ENCODE data around the gene LARP4B.

The LARP4B gene

DNA sequence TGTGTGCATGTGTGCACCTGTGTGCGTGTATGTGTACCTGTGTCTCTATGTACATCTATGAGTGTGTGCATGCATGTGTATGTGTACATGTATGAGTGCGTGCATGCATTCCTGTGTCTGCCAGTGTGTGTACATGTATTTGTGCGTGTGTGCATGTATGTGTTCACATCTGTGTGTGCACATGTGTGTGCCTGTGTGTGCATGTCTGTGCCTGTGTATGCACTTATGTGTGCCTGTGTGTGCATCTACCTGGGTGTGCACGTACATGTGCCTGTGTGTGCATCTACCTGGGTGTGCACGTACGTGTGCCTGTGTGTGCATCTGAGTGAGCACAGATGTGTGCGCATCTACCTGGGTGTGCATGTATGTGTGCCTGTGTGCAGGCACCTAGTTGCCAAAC is 139.9 kb downstream of the LARP4B start:
- Histone ChIP-seq H3K27me3 (ENCODE audit: control insufficient read depth, insufficient read depth, low read length, poor library complexity, severe bottlenecking) (no peaks in the 10 kb centered on the region), H3K36me3 (ENCODE audit: control insufficient read depth, insufficient read depth, low read length) (no peaks in the 10 kb centered on the region), H3K4me3 (ENCODE audit: insufficient read depth, low read depth, low read length) (no peak overlapping the region), H3K9me3 (ENCODE audit: control insufficient read depth, low read length) (peaks cover 5% of the 10 kb centered on the region), H3K27ac (ENCODE audit: insufficient read depth, low read depth, low read length, poor library complexity, severe bottlenecking) (no peak overlapping the region), H3K4me1 (ENCODE audit: control insufficient read depth, insufficient read depth, low read length) (no peaks in the 10 kb centered on the region)
- WGBS, 2 experiments, result 97% methylated on average over 7 of the region's 7 CpGs

GRCh38 chr10:790821-791551 is 140.5 kb downstream of the LARP4B start:
- Histone ChIP-seq H3K9me3 (ENCODE audit: control insufficient read depth, low read length) (peaks cover 2% of the 10 kb centered on the region), H3K27ac (ENCODE audit: insufficient read depth, low read depth, low read length, poor library complexity, severe bottlenecking) (no peak overlapping the region), H3K4me1 (ENCODE audit: control insufficient read depth, insufficient read depth, low read length) (no peaks in the 10 kb centered on the region), H3K36me3 (ENCODE audit: control insufficient read depth, insufficient read depth, low read length) (no peaks in the 10 kb centered on the region), H3K27me3 (ENCODE audit: control insufficient read depth, insufficient read depth, low read length, poor library complexity, severe bottlenecking) (peaks cover 1% of the 10 kb centered on the region), H3K4me3 (ENCODE audit: insufficient read depth, low read depth, low read length) (no peak overlapping the region)
- WGBS, 2 experiments, result 92 to 93% methylated on average over 25 of the region's 25 CpGs

DNA sequence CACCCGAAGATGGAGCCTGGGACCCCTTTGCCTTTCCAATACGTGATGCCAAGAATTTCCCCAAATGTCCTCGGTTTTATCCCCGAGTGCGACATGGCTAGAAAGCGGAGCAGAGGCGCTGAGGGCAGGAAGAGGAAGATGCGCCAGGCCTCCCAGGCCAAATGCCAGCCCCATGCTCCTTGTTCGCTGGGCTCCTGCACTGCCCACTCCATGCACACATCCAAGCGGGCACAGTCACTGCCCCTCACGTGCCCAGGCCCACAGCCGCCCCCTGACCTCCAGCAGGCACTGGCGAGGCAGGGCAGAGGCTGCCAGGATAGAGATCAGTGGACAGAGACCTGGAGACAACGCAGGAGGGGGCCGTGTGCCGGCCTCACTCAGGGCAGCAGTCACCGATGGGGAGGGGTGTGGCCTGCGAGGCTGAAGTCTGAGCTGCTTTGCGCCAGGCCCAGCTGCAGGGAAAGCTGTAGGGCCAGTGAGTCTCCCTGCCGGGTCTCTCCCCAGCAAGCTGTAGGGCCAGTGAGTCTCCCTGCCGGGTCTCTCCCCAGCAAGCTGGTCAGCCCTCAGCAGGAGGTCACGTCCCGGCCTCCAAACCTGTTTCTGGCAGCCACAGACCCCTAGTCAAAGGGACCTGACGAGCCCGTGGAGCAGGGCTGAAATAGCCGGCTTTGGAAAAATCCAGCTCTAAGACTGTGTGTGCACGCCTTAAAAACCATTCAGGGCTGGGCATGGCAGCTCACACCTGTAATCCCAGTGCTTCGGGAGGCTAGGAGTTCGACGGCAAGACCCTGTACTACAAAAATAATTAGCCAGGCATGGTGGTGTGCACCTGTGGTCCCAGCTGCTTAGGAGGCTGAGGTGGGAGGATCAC is 141.4 kb downstream of the LARP4B start:
- Histone ChIP-seq H3K4me3 (ENCODE audit: insufficient read depth, low read depth, low read length) (peak overlapping the region; percentile 32), H3K9me3 (ENCODE audit: control insufficient read depth, low read length) (no peaks in the 10 kb centered on the region), H3K27me3 (ENCODE audit: control insufficient read depth, insufficient read depth, low read length, poor library complexity, severe bottlenecking) (peaks cover 10% of the 10 kb centered on the region), H3K27ac (ENCODE audit: insufficient read depth, low read depth, low read length, poor library complexity, severe bottlenecking) (no peak overlapping the region), H3K36me3 (ENCODE audit: control insufficient read depth, insufficient read depth, low read length) (no peaks in the 10 kb centered on the region), H3K4me1 (ENCODE audit: control insufficient read depth, insufficient read depth, low read length) (no peaks in the 10 kb centered on the region)
- 78 to 79% methylated on average over 30 of the region's 30 CpGs for WGBS, 2 experiments

GRCh38 chr10:788796-789748 is 142.4 kb downstream of the LARP4B start:
- no peaks in the 10 kb centered on the region for H3K4me1 ChIP-seq (ENCODE audit: control insufficient read depth, insufficient read depth, low read length)
- H3K4me3 ChIP-seq (ENCODE audit: insufficient read depth, low read depth, low read length), result peak overlapping the region; percentile 32
- H3K36me3 ChIP-seq (ENCODE audit: control insufficient read depth, insufficient read depth, low read length), result no peaks in the 10 kb centered on the region
- WGBS, 2 experiments, result 49 to 52% methylated on average over 50 of the region's 50 CpGs
- H3K27me3 ChIP-seq (ENCODE audit: control insufficient read depth, insufficient read depth, low read length, poor library complexity, severe bottlenecking), result peaks cover 19% of the 10 kb centered on the region
- H3K27ac ChIP-seq (ENCODE audit: insufficient read depth, low read depth, low read length, poor library complexity, severe bottlenecking), result no peak overlapping the region
- no peaks in the 10 kb centered on the region for H3K9me3 ChIP-seq (ENCODE audit: control insufficient read depth, low read length)

- no peak overlapping the region for H3K27ac ChIP-seq (ENCODE audit: insufficient read depth, low read depth, low read length, poor library complexity, severe bottlenecking)
- no peaks in the 10 kb centered on the region for H3K9me3 ChIP-seq (ENCODE audit: control insufficient read depth, low read length)
- WGBS, 2 experiments, result 93 to 95% methylated on average over 32 of the region's 32 CpGs
- H3K36me3 ChIP-seq (ENCODE audit: control insufficient read depth, insufficient read depth, low read length), result no peaks in the 10 kb centered on the region
- H3K4me3 ChIP-seq (ENCODE audit: insufficient read depth, low read depth, low read length), result no peak overlapping the region
- H3K4me1 ChIP-seq (ENCODE audit: control insufficient read depth, insufficient read depth, low read length), result no peaks in the 10 kb centered on the region
- peaks cover 23% of the 10 kb centered on the region for H3K27me3 ChIP-seq (ENCODE audit: control insufficient read depth, insufficient read depth, low read length, poor library complexity, severe bottlenecking)
Measured at GRCh38 chr10:787933-788651, 143.4 kb downstream of the LARP4B start.

- H3K27me3 ChIP-seq (ENCODE audit: control insufficient read depth, insufficient read depth, low read length, poor library complexity, severe bottlenecking), result peaks cover 23% of the 10 kb centered on the region
- 93 to 94% methylated on average over 44 of the region's 44 CpGs for WGBS, 2 experiments
- H3K27ac ChIP-seq (ENCODE audit: insufficient read depth, low read depth, low read length, poor library complexity, severe bottlenecking), result no peak overlapping the region
- no peaks in the 10 kb centered on the region for H3K36me3 ChIP-seq (ENCODE audit: control insufficient read depth, insufficient read depth, low read length)
- no peak overlapping the region for H3K4me3 ChIP-seq (ENCODE audit: insufficient read depth, low read depth, low read length)
- no peaks in the 10 kb centered on the region for H3K9me3 ChIP-seq (ENCODE audit: control insufficient read depth, low read length)
- no peaks in the 10 kb centered on the region for H3K4me1 ChIP-seq (ENCODE audit: control insufficient read depth, insufficient read depth, low read length)
Measured at GRCh38 chr10:786633-787474, 144.7 kb downstream of the LARP4B start.

- peaks cover 23% of the 10 kb centered on the region for H3K27me3 ChIP-seq (ENCODE audit: control insufficient read depth, insufficient read depth, low read length, poor library complexity, severe bottlenecking)
- no peak overlapping the region for H3K27ac ChIP-seq (ENCODE audit: insufficient read depth, low read depth, low read length, poor library complexity, severe bottlenecking)
- H3K4me1 ChIP-seq (ENCODE audit: control insufficient read depth, insufficient read depth, low read length), result no peaks in the 10 kb centered on the region
- no peak overlapping the region for H3K4me3 ChIP-seq (ENCODE audit: insufficient read depth, low read depth, low read length)
- WGBS, 2 experiments, result 94% methylated on average over 15 of the region's 15 CpGs
- no peaks in the 10 kb centered on the region for H3K36me3 ChIP-seq (ENCODE audit: control insufficient read depth, insufficient read depth, low read length)
- no peaks in the 10 kb centered on the region for H3K9me3 ChIP-seq (ENCODE audit: control insufficient read depth, low read length)
Measured at GRCh38 chr10:785861-786214, 145.7 kb downstream of the LARP4B start.

DNA sequence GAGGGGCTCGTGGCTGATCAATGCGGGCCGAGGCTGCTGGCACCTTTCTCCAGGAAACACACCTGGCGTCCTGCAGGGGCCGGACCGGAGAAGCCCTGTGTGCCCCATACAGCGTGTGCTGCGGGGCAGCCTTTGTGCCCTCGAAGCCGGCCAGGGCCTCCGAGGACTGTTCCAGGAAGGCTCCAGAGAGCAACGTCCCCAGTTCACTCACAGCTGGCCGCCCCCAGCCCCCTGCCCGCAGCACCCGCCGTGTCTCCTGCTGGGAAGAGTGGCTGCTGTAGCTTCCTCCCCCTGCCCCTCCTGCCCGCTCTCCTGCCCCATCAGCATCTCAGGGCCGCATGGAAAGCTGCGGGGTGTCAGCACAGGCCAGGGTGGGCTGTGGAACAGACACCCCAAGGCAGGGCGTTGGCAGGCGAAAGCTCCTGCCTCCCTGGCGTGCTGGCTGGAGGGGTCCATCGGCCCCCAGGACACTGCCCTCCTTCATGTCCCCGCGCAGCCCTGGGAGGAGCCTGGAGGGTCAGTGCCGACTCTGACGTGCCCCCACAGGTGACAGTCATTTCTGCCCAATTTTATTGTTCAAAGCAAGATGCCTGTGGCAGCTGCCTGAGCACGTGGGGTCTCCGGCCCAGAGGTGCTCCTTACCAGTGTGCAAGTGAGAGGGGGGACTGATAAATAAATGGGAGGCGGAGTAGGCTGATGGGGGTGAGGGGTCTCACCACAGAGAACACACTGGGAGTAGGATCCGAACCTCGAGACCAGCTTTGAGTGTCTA is 146.2 kb downstream of the LARP4B start:
- H3K4me1 ChIP-seq (ENCODE audit: control insufficient read depth, insufficient read depth, low read length), result no peaks in the 10 kb centered on the region
- H3K36me3 ChIP-seq (ENCODE audit: control insufficient read depth, insufficient read depth, low read length), result no peaks in the 10 kb centered on the region
- peak overlapping the region; percentile 26 for H3K4me3 ChIP-seq (ENCODE audit: insufficient read depth, low read depth, low read length)
- H3K27ac ChIP-seq (ENCODE audit: insufficient read depth, low read depth, low read length, poor library complexity, severe bottlenecking), result no peak overlapping the region
- no peaks in the 10 kb centered on the region for H3K9me3 ChIP-seq (ENCODE audit: control insufficient read depth, low read length)
- peaks cover 23% of the 10 kb centered on the region for H3K27me3 ChIP-seq (ENCODE audit: control insufficient read depth, insufficient read depth, low read length, poor library complexity, severe bottlenecking)
- 56 to 57% methylated on average over 32 of the region's 32 CpGs for WGBS, 2 experiments
